H1 (cell line): ENCODE measurements around the gene MAP1B. TPM values are rescaled to one million over a fixed set of nuclear protein-coding genes. Genes with fewer than 3 reads are reported as not detected.

Experiments
- CTCF ChIA-PET: fragments of 300-600 bp; sonication (Branson Sonifier 250); formaldehyde crosslinking; loops from one replicate; lab custom pipeline; 2021; ENCODE audit not compliant: partially characterized antibody; lab: Charles Lee
- POLR2A ChIA-PET: fragments of 300-600 bp; sonication (Branson Sonifier 250); formaldehyde crosslinking; loops from one replicate; lab custom pipeline; 2021; ENCODE audit warnings: inconsistent platforms; ENCODE audit not compliant: partially characterized antibody; lab: Charles Lee
- DNase-seq, 2 experiments: peaks; one replicate each; pipeline versions ENCODE4 v3.0.0 to v3.0.0-alpha.2; 2010 to 2022; ENCODE audit warnings: low spot score in 2 of 2, low read depth in 1 of 2, mixed read lengths in 1 of 2
- FAIRE-seq: peaks from 2 replicates; lab custom pipeline; 2011; peaks lifted over from hg19 to GRCh38; lab: Jason Lieb, UNC
- H2AFZ ChIP-seq: 2 replicates; pipeline ENCODE4 v1.8.1; 2012; ENCODE audit warnings: low read length, inconsistent platforms
- H2AK5ac ChIP-seq: 2 replicates; pipeline ENCODE4 v1.6.1; 2013; ENCODE audit warnings: low read depth, low read length
- H2BK120ac ChIP-seq: replicated peaks from 2 replicates; pipeline ENCODE3; 2013; ENCODE audit warnings: low read depth, low read length, inconsistent platforms
- H2BK12ac ChIP-seq: 2 replicates; pipeline ENCODE4 v1.6.1; 2013; ENCODE audit warnings: low read depth, low read length
- H2BK15ac ChIP-seq: 2 replicates; pipeline ENCODE4 v1.6.1; 2013; ENCODE audit warnings: low read length
- H2BK20ac ChIP-seq: 2 replicates; pipeline ENCODE4 v1.6.1; 2013; ENCODE audit warnings: low read length
- H2BK5ac ChIP-seq: 2 replicates; pipeline ENCODE4 v1.6.1; 2013; ENCODE audit warnings: low read depth, low read length
- H3K14ac ChIP-seq: 2 replicates; pipeline ENCODE4 v1.6.1; 2013; ENCODE audit warnings: inconsistent platforms; ENCODE audit not compliant: insufficient read length
- H3K18ac ChIP-seq: 2 replicates; pipeline ENCODE4 v1.6.1; 2013; ENCODE audit warnings: low read length; ENCODE audit errors: extremely low read depth
- H3K23ac ChIP-seq: 2 replicates; pipeline ENCODE4 v1.6.1; 2013; ENCODE audit warnings: inconsistent platforms; ENCODE audit not compliant: insufficient read length
- H3K23me2 ChIP-seq: 2 replicates; pipeline ENCODE4 v1.6.1; 2013; ENCODE audit warnings: low read depth, low read length
- H3K27ac ChIP-seq: 2 replicates; pipeline ENCODE4 v1.6.1; 2011; ENCODE audit warnings: low read depth, low read length, inconsistent platforms
- H3K27me3 ChIP-seq, 4 experiments: replicated peaks in 1 of 4; 1 replicate in 1 of 4; 2 replicates in 3 of 4; pipeline versions ENCODE4 v1.6.1 to v1.8.1; 2011 to 2013; ENCODE audit warnings: low read length in 3 of 4, mild to moderate bottlenecking in 3 of 4, inconsistent platforms in 2 of 4, mixed read lengths in 2 of 4, moderate library complexity in 1 of 4; ENCODE audit not compliant: control insufficient read depth in 3 of 4, insufficient read depth in 3 of 4; ENCODE audit errors: extremely low read depth in 1 of 4
- H3K36me3 ChIP-seq, 4 experiments: 2 replicates each; pipeline versions ENCODE4 v1.6.1 to v1.8.1; 2011 to 2013; ENCODE audit warnings: mild to moderate bottlenecking in 4 of 4, low read length in 3 of 4, moderate library complexity in 2 of 4, control low read depth in 1 of 4, inconsistent platforms in 1 of 4; ENCODE audit not compliant: insufficient read depth in 4 of 4, control insufficient read depth in 2 of 4
- H3K4ac ChIP-seq: replicated peaks from 2 replicates; pipeline ENCODE3; 2013; ENCODE audit warnings: low read length, low read depth, mixed read lengths, inconsistent platforms; ENCODE audit not compliant: insufficient read length
- H3K4me1 ChIP-seq, 4 experiments: replicated peaks in 1 of 4; 1 replicate in 1 of 4; 2 replicates in 3 of 4; pipeline versions ENCODE4 v1.6.1 to v1.8.1; 2011 to 2013; ENCODE audit warnings: low read length in 3 of 4, inconsistent platforms in 2 of 4, mixed read lengths in 1 of 4; ENCODE audit not compliant: insufficient read depth in 4 of 4, control insufficient read depth in 3 of 4
- H3K4me2 ChIP-seq, 2 experiments: 2 replicates each; pipeline versions ENCODE4 v1.6.1 to v1.8.1; 2011 to 2013; ENCODE audit warnings: low read depth in 2 of 2, low read length in 2 of 2, control low read depth in 1 of 2, inconsistent platforms in 1 of 2, mild to moderate bottlenecking in 1 of 2; ENCODE audit not compliant: insufficient read depth in 1 of 2
- H3K4me3 ChIP-seq, 4 experiments: fragments of 200-600, 300-600 bp in 1 of 4; sonication (generic), shearing (Covaris generic), sonication (Bioruptor Twin) in 1 of 4; 2 replicates each; pipeline versions ENCODE4 v1.5.1 to v1.8.1; 2011 to 2016; ENCODE audit warnings: low read length in 4 of 4, low read depth in 3 of 4, control low read depth in 2 of 4, inconsistent platforms in 2 of 4, mild to moderate bottlenecking in 2 of 4, mixed read lengths in 1 of 4, moderate library complexity in 1 of 4; ENCODE audit not compliant: insufficient read depth in 2 of 4; ENCODE audit errors: extremely low read depth in 1 of 4
- H3K56ac ChIP-seq: replicated peaks from 2 replicates; pipeline ENCODE3; 2013; ENCODE audit warnings: low read depth, mild to moderate bottlenecking, mixed read lengths, low read length, inconsistent platforms; ENCODE audit not compliant: insufficient read length
- H3K79me1 ChIP-seq: 2 replicates; pipeline ENCODE4 v1.6.1; 2013; ENCODE audit warnings: low read depth, low read length, control low read depth
- H3K79me2 ChIP-seq, 2 experiments: 2 replicates each; pipeline versions ENCODE4 v1.6.1 to v1.8.1; 2012 to 2013; ENCODE audit warnings: low read length in 2 of 2, mild to moderate bottlenecking in 2 of 2, inconsistent platforms in 1 of 2; ENCODE audit not compliant: insufficient read depth in 2 of 2, control insufficient read depth in 1 of 2
- H3K9ac ChIP-seq, 4 experiments: replicated peaks in 1 of 4; 1 replicate in 1 of 4; 2 replicates in 3 of 4; pipeline versions ENCODE4 v1.6.1 to v1.8.1; 2011 to 2013; ENCODE audit warnings: low read depth in 3 of 4, low read length in 3 of 4, control low read depth in 2 of 4, mild to moderate bottlenecking in 2 of 4, moderate library complexity in 2 of 4, inconsistent platforms in 1 of 4; ENCODE audit errors: extremely low read depth in 1 of 4
- H3K9me3 ChIP-seq, 2 experiments: 2 replicates each; pipeline versions ENCODE4 v1.6.1 to v1.8.1; 2012 to 2013; ENCODE audit warnings: mild to moderate bottlenecking in 2 of 2, moderate library complexity in 2 of 2, control low read depth in 1 of 2, inconsistent platforms in 1 of 2, low read depth in 1 of 2, low read length in 1 of 2, mixed read lengths in 1 of 2; ENCODE audit not compliant: insufficient read depth in 2 of 2
- H4K20me1 ChIP-seq, 2 experiments: replicated peaks in 1 of 2; 2 replicates each; pipeline versions ENCODE3 to v1.8.1; 2011 to 2013; ENCODE audit warnings: inconsistent platforms in 2 of 2, low read length in 2 of 2, mild to moderate bottlenecking in 1 of 2; ENCODE audit not compliant: insufficient read depth in 2 of 2, control insufficient read depth in 1 of 2
- H4K5ac ChIP-seq: 2 replicates; pipeline ENCODE4 v1.6.1; 2013; ENCODE audit warnings: low read length, low read depth, mixed read lengths, inconsistent platforms; ENCODE audit not compliant: insufficient read length
- H4K8ac ChIP-seq: 2 replicates; pipeline ENCODE4 v1.8.0; 2013; ENCODE audit warnings: mild to moderate bottlenecking, moderate library complexity, low read length, inconsistent platforms; ENCODE audit not compliant: insufficient read depth; ENCODE audit errors: extremely low read depth
- H4K91ac ChIP-seq: replicated peaks from 2 replicates; pipeline ENCODE3; 2013; ENCODE audit warnings: low read length, mixed read lengths, inconsistent platforms; ENCODE audit not compliant: insufficient read length
- BCL11A ChIP-seq, 2 experiments: IDR thresholded peaks; one replicate each; pipeline ENCODE4 v1.6.1; 2011; ENCODE audit warnings: low read depth in 2 of 2, low read length in 2 of 2, mild to moderate bottlenecking in 2 of 2
- CHD1 ChIP-seq: IDR thresholded peaks from 2 replicates; pipeline ENCODE4 v1.6.1; 2012; ENCODE audit warnings: low read depth, low read length, improper control_type of control experiment
- CREB1 ChIP-seq: IDR thresholded peaks from 2 replicates; pipeline ENCODE4 v1.6.1; 2012; ENCODE audit warnings: inconsistent platforms
- E2F6 ChIP-seq: IDR thresholded peaks from 2 replicates; pipeline ENCODE4 v1.6.1; 2012; ENCODE audit warnings: inconsistent platforms
- GTF2F1 ChIP-seq: IDR thresholded peaks from 2 replicates; pipeline ENCODE4 v1.6.1; 2012; ENCODE audit warnings: low read depth, low read length, improper control_type of control experiment, borderline replicate concordance
- PHF8 ChIP-seq: fragments of 200-600 bp; sonication (generic); conservative IDR thresholded peaks from 2 replicates; pipeline ENCODE4 v1.7.1; 2012; ENCODE audit warnings: low read depth, mild to moderate bottlenecking, inconsistent platforms, low read length, moderate library complexity
- POLR2A ChIP-seq, 2 experiments: IDR thresholded peaks; 1 replicate in 1 of 2; 2 replicates in 1 of 2; pipeline ENCODE4 v1.6.1; 2011; ENCODE audit warnings: low read depth in 2 of 2, low read length in 2 of 2, mild to moderate bottlenecking in 2 of 2; ENCODE audit errors: control extremely low read depth in 1 of 2
- RFX5 ChIP-seq: IDR thresholded peaks from 2 replicates; pipeline ENCODE4 v1.6.1; 2011; ENCODE audit warnings: low read depth, low read length, improper control_type of control experiment, borderline replicate concordance
- RNF2 ChIP-seq: fragments of 200-900, 300-1000 bp; sonication (generic); IDR thresholded peaks from 2 replicates; pipeline ENCODE4 v1.7.1; 2016; ENCODE audit warnings: borderline replicate concordance, low read depth, mild to moderate bottlenecking, antibody characterized with exemption, low read length; ENCODE audit not compliant: poor library complexity, severe bottlenecking; ENCODE audit errors: missing control alignments
- SUZ12 ChIP-seq: fragments of 200-600 bp; sonication (generic); IDR thresholded peaks from 2 replicates; pipeline ENCODE4 v1.6.1; 2012; ENCODE audit warnings: mild to moderate bottlenecking, inconsistent platforms, low read length, moderate library complexity, mixed read lengths
- ZNF274 ChIP-seq: IDR thresholded peaks from 2 replicates; pipeline ENCODE4 v1.7.0; 2012; ENCODE audit warnings: low read length, borderline replicate concordance; ENCODE audit errors: extremely low read depth
- WGBS, 2 experiments: shearing (Covaris generic) in 1 of 2; methylation state at CpG; one replicate each; pipeline versions ENCODE4 v1.1.6 to v1.1.7; 2013 to 2015; ENCODE audit warnings: low lambda C conversion rate in 2 of 2, mixed read lengths in 2 of 2, inconsistent platforms in 1 of 2, low coverage in 1 of 2, missing lambda C conversion rate in 1 of 2; ENCODE audit not compliant: insufficient replicate concordance in 2 of 2, insufficient coverage in 1 of 2, insufficient read length in 1 of 2; ENCODE audit errors: extremely low coverage in 1 of 2, missing lambda C conversion rate in 1 of 2; 5-methylcytosine and 5-hydroxymethylcytosine counted together
- polyA plus RNA-seq, 7 experiments: library from polyadenylated mRNA; depleted of rRNA in 3 of 7; stranded (reverse) in 5 of 7; unstranded in 2 of 7; fragments of >200 nt in 5 of 7; fragments of 200-250 nt in 2 of 7; gene quantifications; 1 replicate in 5 of 7; 2 replicates in 1 of 7; 4 replicates in 1 of 7; pipeline versions ENCODE4 v1.2.1 to v1.2.3, GENCODE V29; 2011 to 2013; ENCODE audit warnings: missing spikeins in 2 of 7, mixed read lengths in 2 of 7
- total RNA-seq: library from RNA; stranded (reverse); fragmentation: NEBNext Ultra II Directional; extraction: Animal tissue kit (Norgen Biotek cat#: 25700); gene quantifications from 2 replicates; pipeline ENCODE4 v1.2.1, GENCODE V29; 2021

MAP1B gene
- total and polyA plus RNA-seq, 2 of the 8 experiments (the other 6 are each of a cell fraction or from before 2014, with no cell fraction given) = 24.5 to 120 TPM

- H2AFZ ChIP-seq = no peak overlapping the region
- H3K4me1 ChIP-seq = peaks cover 0 to 25% (median 12%) of the 10 kb centered on the region in 4 experiments; a peak in 4 of 7 replicates
- H3K14ac ChIP-seq = no peak overlapping the region
- no peak overlapping the region for H2BK120ac ChIP-seq
- no peak overlapping the region for H2BK20ac ChIP-seq
- CTCF ChIA-PET = no interaction called here
- H3K9me3 ChIP-seq = no peaks in the 10 kb centered on the region
- peaks cover 0 to 1% of the 10 kb centered on the region in 2 experiments for H4K20me1 ChIP-seq
- H2BK5ac ChIP-seq = no peak overlapping the region
- no peaks in the 10 kb centered on the region for H3K23me2 ChIP-seq
- H3K79me1 ChIP-seq = no peaks in the 10 kb centered on the region; the same call in 1 of the 2 replicates
- H2BK15ac ChIP-seq = no peak overlapping the region
- FAIRE-seq (no peak), DNase-seq (no peak)
- H3K4me2 ChIP-seq = no peak overlapping the region
- H3K79me2 ChIP-seq = peaks cover 0 to 21% of the 10 kb centered on the region in 2 experiments; a peak in 3 of 4 replicates
- H4K8ac ChIP-seq = no peak overlapping the region
- H3K23ac ChIP-seq = no peak overlapping the region
- no peak overlapping the region for H4K5ac ChIP-seq
- H3K27me3 ChIP-seq = no peaks in the 10 kb centered on the region
- 86% methylated on average over 1 of the region's 1 CpG; no CpG with 5 or more reads in 1 of the 2 experiments for WGBS, 2 experiments
- POLR2A ChIA-PET = no interaction called here
- no peak overlapping the region for H3K4ac ChIP-seq
- peaks cover 0 to 9% (median 1%) of the 10 kb centered on the region in 4 experiments; a peak in 2 of 8 replicates for H3K36me3 ChIP-seq
- no peak overlapping the region; the same call in 1 of the 2 replicates for H3K18ac ChIP-seq
- H3K27ac ChIP-seq = no peak overlapping the region
- H2AK5ac ChIP-seq = no peak overlapping the region
- no peak overlapping the region for H3K56ac ChIP-seq
- no peak overlapping the region for H3K4me3 ChIP-seq
- no peak overlapping the region for H4K91ac ChIP-seq
- no peak overlapping the region for H3K9ac ChIP-seq
- no peak overlapping the region for H2BK12ac ChIP-seq
- TF ChIP-seq RFX5 (no peak), PHF8 (no peak), BCL11A (IDR thresholded peaks at IDR 0.05; ENCODE audit: low read depth in 2 of 2, low read length in 2 of 2) (no peak), RNF2 (no peak), POLR2A (IDR thresholded peaks at IDR 0.05; ENCODE audit: control extremely low read depth in 1 of 2, low read depth in 2 of 2, low read length in 2 of 2) (no peak), ZNF274 (no peak), GTF2F1 (no peak), CREB1 (no peak), SUZ12 (no peak), E2F6 (no peak), CHD1 (no peak)
These were observed 44.4 kb downstream of the MAP1B start for GRCh38 chr5:72151646-72152045.
